OCI-LY1 (cell line): ENCODE data around the gene CASD1.
A peak's percentile ranks its signal among the peaks of the same experiment; 100 is the strongest.

Experiments
- H2AFZ ChIP-seq: fragments of 200-600 bp; sonication (generic), shearing (Covaris generic); 2 replicates; pipeline ENCODE4 v1.6.0; 2014; ENCODE audit warnings: antibody characterized with exemption, mild to moderate bottlenecking, low read length
- H3F3A ChIP-seq: fragments of 200-600 bp; sonication (generic), shearing (Covaris generic); 2 replicates; pipeline ENCODE4 v1.6.0; 2014; ENCODE audit warnings: mild to moderate bottlenecking, antibody characterized with exemption, low read length, moderate library complexity; ENCODE audit not compliant: insufficient read depth
- H3K27ac ChIP-seq: fragments of 200-600 bp; sonication (generic); 2 replicates; pipeline ENCODE4 v1.5.1; 2014; ENCODE audit warnings: low read length, mixed run types, mild to moderate bottlenecking, low read depth; ENCODE audit not compliant: poor library complexity, severe bottlenecking
- H3K27me3 ChIP-seq: fragments of 200-600 bp; sonication (generic); 2 replicates; pipeline ENCODE4 v1.6.0; 2014; ENCODE audit warnings: antibody characterized with exemption, mild to moderate bottlenecking, low read length, moderate library complexity; ENCODE audit not compliant: insufficient read depth
- H3K36me3 ChIP-seq: fragments of 200-600 bp; sonication (generic); 2 replicates; pipeline ENCODE4 v1.6.1; 2014; ENCODE audit warnings: mild to moderate bottlenecking, antibody characterized with exemption, low read length, moderate library complexity, mixed read lengths; ENCODE audit not compliant: insufficient read depth
- H3K4me1 ChIP-seq: fragments of 200-600 bp; sonication (generic); 2 replicates; pipeline ENCODE4 v1.5.1; 2014; ENCODE audit warnings: mild to moderate bottlenecking, low read length, moderate library complexity; ENCODE audit not compliant: insufficient read depth, severe bottlenecking
- H3K4me2 ChIP-seq: fragments of 200-600 bp; sonication (generic), shearing (Covaris generic); 2 replicates; pipeline ENCODE4 v1.6.1; 2014; ENCODE audit warnings: low read length
- H3K4me3 ChIP-seq: fragments of 200-600 bp; sonication (generic); 2 replicates; pipeline ENCODE4 v1.5.1; 2014; ENCODE audit warnings: low read length, low read depth, mild to moderate bottlenecking, mixed read lengths; ENCODE audit not compliant: poor library complexity, severe bottlenecking
- H3K79me2 ChIP-seq: fragments of 200-600 bp; shearing (Covaris generic); 2 replicates; pipeline ENCODE4 v1.6.1; 2016; ENCODE audit warnings: mixed run types, low read length, mixed read lengths; ENCODE audit not compliant: insufficient read depth
- H3K9ac ChIP-seq: fragments of 200-600 bp; sonication (generic), shearing (Covaris generic); 2 replicates; pipeline ENCODE4 v1.6.1; 2014; ENCODE audit warnings: mild to moderate bottlenecking, low read length, mixed read lengths
- H3K9me2 ChIP-seq: fragments of 200-600 bp; sonication (generic), shearing (Covaris generic); 2 replicates; pipeline ENCODE4 v1.6.1; 2014; ENCODE audit warnings: low read depth, mild to moderate bottlenecking, low read length, mixed read lengths
- H3K9me3 ChIP-seq: fragments of 200-600 bp; shearing (Covaris generic); 2 replicates; pipeline ENCODE4 v1.6.1; 2014; ENCODE audit warnings: low read length, mixed read lengths
- H4K20me1 ChIP-seq: fragments of 200-600 bp; sonication (generic), shearing (Covaris generic); 2 replicates; pipeline ENCODE4 v1.6.0; 2016; ENCODE audit warnings: mild to moderate bottlenecking, low read length; ENCODE audit not compliant: insufficient read depth
- EZH2 ChIP-seq: fragments of 200-600 bp; sonication (generic), shearing (Covaris generic); IDR thresholded peaks from 2 replicates; pipeline ENCODE4 v1.8.0; 2017; ENCODE audit warnings: borderline replicate concordance, mixed run types, mild to moderate bottlenecking, antibody characterized with exemption, low read length, moderate library complexity, mixed read lengths
- TF ChIP-seq, protein P1 (sequence below): fragments of 200-600 bp; sonication (generic), shearing (Covaris generic); IDR thresholded peaks from 2 replicates; pipeline ENCODE4 v1.5.1; 2017; ENCODE audit warnings: mild to moderate bottlenecking, antibody characterized with exemption, low read length, moderate library complexity, mixed read lengths

The CASD1 gene

DNA sequence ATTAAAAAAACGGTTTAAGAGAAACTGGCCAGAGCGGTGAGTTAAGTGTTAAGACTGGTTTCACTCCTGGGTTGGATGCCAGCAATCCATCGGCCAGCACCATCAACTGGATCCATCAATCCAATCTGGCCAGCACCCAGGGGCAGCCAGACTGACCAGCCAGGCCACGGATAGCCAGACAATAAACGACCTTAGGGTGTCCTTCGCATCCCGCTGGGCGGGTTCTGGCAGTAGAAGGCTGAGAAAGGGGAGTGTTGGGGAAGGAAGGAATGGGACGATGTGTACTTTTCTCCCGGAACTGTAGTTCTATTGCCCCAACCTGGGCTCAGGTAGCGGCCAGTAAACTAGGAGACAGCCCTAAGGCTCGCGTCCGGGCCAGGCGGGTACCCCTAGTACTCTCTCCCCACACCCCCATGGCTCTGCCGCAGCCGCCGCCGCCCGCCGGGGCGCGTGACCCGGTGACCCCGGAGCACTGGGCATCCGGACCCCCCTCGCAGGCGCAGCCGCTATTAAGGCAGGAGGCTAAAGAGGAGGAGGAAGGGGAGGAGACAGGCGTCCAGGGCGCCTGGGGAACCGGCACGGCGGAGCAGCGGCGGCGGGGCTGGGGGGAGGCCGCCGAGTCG lies at the start of gene CASD1:
CASD1 (plus strand) TSS at position 546 of the 623 bp plus-strand sequence. CDS start 276 bp downstream, outside the sequence.
- no peak for TF ChIP-seq EZH2
- TF ChIP-seq, protein P1, sequence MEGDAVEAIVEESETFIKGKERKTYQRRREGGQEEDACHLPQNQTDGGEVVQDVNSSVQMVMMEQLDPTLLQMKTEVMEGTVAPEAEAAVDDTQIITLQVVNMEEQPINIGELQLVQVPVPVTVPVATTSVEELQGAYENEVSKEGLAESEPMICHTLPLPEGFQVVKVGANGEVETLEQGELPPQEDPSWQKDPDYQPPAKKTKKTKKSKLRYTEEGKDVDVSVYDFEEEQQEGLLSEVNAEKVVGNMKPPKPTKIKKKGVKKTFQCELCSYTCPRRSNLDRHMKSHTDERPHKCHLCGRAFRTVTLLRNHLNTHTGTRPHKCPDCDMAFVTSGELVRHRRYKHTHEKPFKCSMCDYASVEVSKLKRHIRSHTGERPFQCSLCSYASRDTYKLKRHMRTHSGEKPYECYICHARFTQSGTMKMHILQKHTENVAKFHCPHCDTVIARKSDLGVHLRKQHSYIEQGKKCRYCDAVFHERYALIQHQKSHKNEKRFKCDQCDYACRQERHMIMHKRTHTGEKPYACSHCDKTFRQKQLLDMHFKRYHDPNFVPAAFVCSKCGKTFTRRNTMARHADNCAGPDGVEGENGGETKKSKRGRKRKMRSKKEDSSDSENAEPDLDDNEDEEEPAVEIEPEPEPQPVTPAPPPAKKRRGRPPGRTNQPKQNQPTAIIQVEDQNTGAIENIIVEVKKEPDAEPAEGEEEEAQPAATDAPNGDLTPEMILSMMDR, result no peak
- no peaks in the 10 kb centered on the region for H4K20me1 ChIP-seq
- peak within 1 kb of the TSS; percentile 91 for H2AFZ ChIP-seq

DNA sequence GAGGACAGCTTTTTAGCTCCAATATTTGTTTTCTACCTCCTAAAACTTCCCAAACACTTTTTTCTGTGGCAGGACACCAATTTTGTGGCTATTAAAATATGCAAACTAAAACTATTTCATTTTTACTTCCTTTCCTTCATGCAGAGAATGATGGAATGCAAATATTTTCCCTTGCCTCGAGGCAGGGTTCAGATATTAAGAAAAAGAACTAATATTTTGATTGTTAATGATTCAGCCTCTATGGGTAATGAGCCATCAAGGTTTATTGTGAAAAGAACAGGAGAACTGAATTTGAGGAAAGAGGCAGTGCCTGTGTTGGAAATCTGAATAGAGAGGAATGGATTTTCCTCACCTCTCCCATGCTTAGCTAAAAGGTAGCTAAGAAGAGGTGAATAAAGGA lies 43.1 kb upstream of the CASD1 start:
- Histone ChIP-seq H3K36me3 (no peaks in the 10 kb centered on the region), H3K9me2 (no peaks in the 10 kb centered on the region), H2AFZ (no peak overlapping the region), H3K4me2 (no peak overlapping the region), H3K79me2 (no peaks in the 10 kb centered on the region), H3K27me3 (no peaks in the 10 kb centered on the region), H3K4me3 (no peak overlapping the region), H4K20me1 (no peaks in the 10 kb centered on the region), H3K27ac (no peak overlapping the region), H3F3A (no peaks in the 10 kb centered on the region), H3K9ac (no peak overlapping the region), H3K4me1 (no peaks in the 10 kb centered on the region), H3K9me3 (no peaks in the 10 kb centered on the region)
- no peak for TF ChIP-seq EZH2
- TF ChIP-seq, protein P1, result no peak

More for the DNA sequence above, at the start of gene CASD1:
- Histone ChIP-seq H3K27me3 (no peaks in the 10 kb centered on the region), H3K4me3 (peak within 1 kb of the TSS; percentile 81), H3K4me1 (peaks cover 46% of the 10 kb centered on the region), H3F3A (no peaks in the 10 kb centered on the region), H3K79me2 (peaks cover 40% of the 10 kb centered on the region), H3K36me3 (no peaks in the 10 kb centered on the region; the same call in 1 of the 2 replicates), H3K4me2 (peak within 1 kb of the TSS; percentile 66), H3K9ac (peak within 1 kb of the TSS; percentile 84), H3K9me2 (no peaks in the 10 kb centered on the region), H3K9me3 (no peaks in the 10 kb centered on the region), H3K27ac (peak within 1 kb of the TSS; percentile 72)

DNA sequence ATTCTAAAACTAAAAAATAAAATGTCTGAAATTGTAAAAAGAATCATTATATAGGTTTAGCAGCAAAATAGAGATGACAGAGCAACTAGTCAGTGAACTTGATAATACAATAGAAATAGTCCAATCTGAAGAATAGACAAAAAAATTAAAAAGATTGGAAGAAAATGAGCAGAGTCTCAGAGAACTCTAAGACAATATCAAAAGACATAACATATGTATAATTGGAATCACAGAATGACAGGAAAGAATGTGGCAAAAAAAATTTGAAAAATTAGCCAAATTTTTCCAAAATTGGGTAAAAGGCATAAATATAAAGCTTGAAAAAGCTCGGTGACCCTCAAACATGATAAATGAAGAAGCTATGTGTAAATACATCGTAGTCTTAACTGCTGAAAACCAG lies 38.0 kb upstream of the CASD1 start:
- Histone ChIP-seq H3K9me2 (no peaks in the 10 kb centered on the region), H3K4me2 (no peak overlapping the region), H3K4me1 (no peaks in the 10 kb centered on the region), H3F3A (no peaks in the 10 kb centered on the region), H3K36me3 (no peaks in the 10 kb centered on the region), H3K9ac (no peak overlapping the region), H3K27ac (no peak overlapping the region), H3K27me3 (no peaks in the 10 kb centered on the region), H2AFZ (no peak overlapping the region), H3K4me3 (no peak overlapping the region), H3K79me2 (no peaks in the 10 kb centered on the region), H4K20me1 (no peaks in the 10 kb centered on the region), H3K9me3 (no peaks in the 10 kb centered on the region)
- TF ChIP-seq EZH2, result no peak
- TF ChIP-seq, protein P1, result no peak
